Immature natural killer cell (primary cell): ENCODE data around the gene TMEM38A. TPM values are rescaled to one million over a fixed set of nuclear protein-coding genes. Genes with fewer than 3 reads are reported as not detected.

ENCODE experiments used
- DNase-seq, 3 donors: peaks; one replicate each; pipeline ENCODE4 v3.0.0; 2022; ENCODE audit warnings: mixed read lengths in 1 of 3
- H3K27ac Mint-ChIP-seq, 6 donors: one replicate each; pipeline ENCODE4 v1.8.0; 2020; ENCODE audit warnings: mixed read lengths in 6 of 6, mild to moderate bottlenecking in 5 of 6, inconsistent platforms in 4 of 6, moderate library complexity in 3 of 6
- H3K27me3 Mint-ChIP-seq, 3 donors: one replicate each; pipeline ENCODE4 v1.8.0; 2020 to 2021; ENCODE audit warnings: low read depth in 3 of 3, mild to moderate bottlenecking in 3 of 3, mixed read lengths in 3 of 3, moderate library complexity in 3 of 3, inconsistent platforms in 1 of 3
- H3K36me3 Mint-ChIP-seq, 3 donors: one replicate each; pipeline ENCODE4 v1.8.0; 2020; ENCODE audit warnings: mixed read lengths in 3 of 3, inconsistent platforms in 2 of 3, mild to moderate bottlenecking in 2 of 3
- H3K4me1 Mint-ChIP-seq, 2 donors: one replicate each; pipeline ENCODE4 v1.8.0; 2020; ENCODE audit warnings: inconsistent platforms in 2 of 2, mild to moderate bottlenecking in 2 of 2, mixed read lengths in 2 of 2, moderate library complexity in 1 of 2
- H3K4me3 Mint-ChIP-seq, 5 donors: one replicate each; pipeline ENCODE4 v1.8.0; 2020; ENCODE audit warnings: mild to moderate bottlenecking in 5 of 5, mixed read lengths in 5 of 5, inconsistent platforms in 3 of 5, moderate library complexity in 3 of 5
- H3K9me3 Mint-ChIP-seq, 6 donors: one replicate each; pipeline ENCODE4 v1.8.0; 2020; ENCODE audit warnings: mild to moderate bottlenecking in 6 of 6, mixed read lengths in 6 of 6, inconsistent platforms in 4 of 6, moderate library complexity in 3 of 6
- polyA plus RNA-seq, 3 donors: library from polyadenylated mRNA; unstranded; fragments of 300-500 nt; fragmentation: Illumina TruSeq; gene quantifications; one replicate each; pipeline ENCODE4 v1.2.3, GENCODE V29; 2021

TMEM38A gene
- polyA plus RNA-seq, 3 donors from 2014 or later = 0.78 to 3.2 (median 1.5) TPM

DNA sequence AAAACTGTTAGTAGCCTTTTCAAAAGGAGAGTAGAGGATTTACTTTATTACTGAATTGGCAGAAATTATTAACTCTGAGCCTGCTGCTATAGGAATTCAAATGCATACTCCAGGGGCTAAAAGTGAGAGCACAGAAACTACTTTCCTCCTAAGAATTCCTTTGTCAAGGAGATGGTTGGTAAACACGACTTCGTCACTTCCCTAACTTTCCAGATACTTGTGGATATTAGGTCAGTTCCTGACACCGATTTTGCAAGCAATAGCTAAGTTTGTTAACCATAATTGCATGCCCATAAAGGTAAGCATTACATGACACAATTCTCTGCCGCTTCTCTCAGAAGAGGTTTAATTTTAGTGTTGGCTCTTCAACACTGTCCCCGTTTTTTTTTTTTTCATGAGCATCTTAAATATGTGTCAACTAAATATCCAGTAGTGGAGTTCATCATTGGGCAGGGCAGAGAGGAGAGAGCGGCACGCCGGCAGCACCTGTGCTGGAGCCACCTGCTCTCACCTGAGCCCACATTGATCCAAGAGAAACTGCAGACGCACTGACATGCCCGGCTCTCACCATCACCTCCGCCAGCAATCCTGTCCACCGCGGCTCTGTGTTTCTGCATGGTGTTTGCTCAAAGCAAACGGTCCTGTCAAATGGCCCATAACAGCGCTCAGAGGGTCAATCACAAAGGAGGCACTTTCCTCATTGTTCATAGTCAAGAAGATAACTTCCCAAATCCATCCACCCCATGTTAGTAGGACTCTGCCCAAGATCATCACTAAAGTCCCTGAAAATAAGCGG, 35.6 kb upstream of the TMEM38A start:
- Mint-ChIP-seq H3K36me3 (peaks cover 0 to 5% (median 4%) of the 10 kb centered on the region in 3 donors), H3K4me3 (peak overlapping the region in 4 of 5 donors; percentile 8 to 89 (median 14)), H3K27ac (peak overlapping the region in 5 of 6 donors; percentile 17 to 85 (median 58)), H3K9me3 (no peaks in the 10 kb centered on the region), H3K27me3 (peaks cover 5 to 10% (median 5%) of the 10 kb centered on the region in 3 donors), H3K4me1 (peaks cover 55 to 68% of the 10 kb centered on the region in 2 donors)
- no peak for DNase-seq

DNA sequence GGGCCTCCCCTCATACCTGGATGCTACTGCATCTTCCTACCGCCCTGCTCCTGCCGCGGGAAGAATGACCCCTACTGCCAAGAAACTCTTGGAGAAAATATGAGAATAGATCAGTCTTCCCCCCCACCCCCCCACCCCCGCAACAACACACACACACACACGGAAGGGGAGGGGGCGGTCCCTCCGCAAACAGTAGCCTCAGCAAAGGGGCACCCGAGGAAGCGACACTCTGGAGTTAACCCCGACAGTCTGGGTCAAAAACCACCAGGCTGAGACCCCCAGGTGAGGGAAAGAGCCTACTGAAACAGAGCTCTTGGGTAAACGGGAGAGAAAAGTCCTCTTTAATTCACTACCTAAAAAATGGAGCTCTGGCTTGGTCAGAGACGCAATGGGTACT, 34.1 kb upstream of the TMEM38A start:
- DNase-seq = no peak
- H3K9me3 Mint-ChIP-seq = no peaks in the 10 kb centered on the region
- H3K27me3 Mint-ChIP-seq = peaks cover 5 to 7% (median 5%) of the 10 kb centered on the region in 3 donors
- H3K4me3 Mint-ChIP-seq = peak overlapping the region; percentile 88 to 90 (median 88)
- H3K4me1 Mint-ChIP-seq = peaks cover 42 to 54% of the 10 kb centered on the region in 2 donors
- H3K36me3 Mint-ChIP-seq = peaks cover 0 to 5% (median 4%) of the 10 kb centered on the region in 3 donors
- H3K27ac Mint-ChIP-seq = peak overlapping the region; percentile 82 to 93 (median 88)

DNA sequence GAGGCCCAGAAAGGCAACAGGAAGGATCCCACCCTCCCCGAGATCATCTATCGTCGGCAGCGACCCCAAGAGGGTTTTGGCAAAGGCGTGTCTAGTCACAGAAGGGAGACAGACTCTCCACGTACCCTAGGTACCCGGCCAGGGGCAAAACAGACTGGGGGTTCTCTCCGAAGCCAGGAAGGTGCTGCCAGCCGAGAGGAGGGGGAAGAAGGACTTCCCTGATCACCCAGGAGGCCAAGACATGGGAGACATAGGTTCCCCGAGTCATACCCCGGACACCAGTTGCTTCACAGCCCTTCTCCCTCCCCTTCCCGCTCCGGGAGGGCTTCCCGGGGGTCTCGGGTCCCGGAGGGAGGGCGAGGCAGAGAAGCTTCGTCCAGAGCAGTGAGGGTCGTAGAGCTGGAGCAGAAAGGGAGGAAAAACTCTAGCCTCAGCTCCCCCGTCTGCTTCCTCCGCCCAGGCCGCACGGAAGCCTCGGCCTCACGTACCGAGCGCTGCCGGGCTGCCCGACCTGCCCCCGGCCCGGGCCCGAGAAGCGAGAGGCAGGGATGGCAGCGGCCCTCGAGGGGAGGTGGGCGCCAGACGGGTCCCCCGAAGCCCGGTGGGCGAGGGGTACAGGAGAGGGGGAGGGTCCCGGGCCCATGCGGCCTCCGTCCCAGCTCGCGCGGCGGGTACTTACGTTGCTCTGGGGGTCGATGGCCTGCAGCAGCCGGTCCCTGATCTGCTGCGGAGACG, 33.6 kb upstream of the TMEM38A start:
- H3K27me3 Mint-ChIP-seq = peaks cover 5 to 7% (median 5%) of the 10 kb centered on the region in 3 donors
- peaks cover 38 to 48% of the 10 kb centered on the region in 2 donors for H3K4me1 Mint-ChIP-seq

GRCh38 chr19:16627928-16628182, 33.1 kb upstream of the TMEM38A start:
- no peak for DNase-seq
- peaks cover 5 to 7% (median 5%) of the 10 kb centered on the region in 3 donors for H3K27me3 Mint-ChIP-seq
- peaks cover 0 to 8% (median 4%) of the 10 kb centered on the region in 3 donors for H3K36me3 Mint-ChIP-seq
- peak overlapping the region; percentile 43 to 97 (median 95) for H3K4me3 Mint-ChIP-seq
- no peaks in the 10 kb centered on the region for H3K9me3 Mint-ChIP-seq
- H3K4me1 Mint-ChIP-seq = peaks cover 38 to 48% of the 10 kb centered on the region in 2 donors
- H3K27ac Mint-ChIP-seq = peak overlapping the region in 1 of 6 donors; percentile 97

More for the DNA sequence above, 33.6 kb upstream of the TMEM38A start:
- Mint-ChIP-seq H3K9me3 (no peaks in the 10 kb centered on the region), H3K36me3 (peaks cover 0 to 8% (median 4%) of the 10 kb centered on the region in 3 donors), H3K4me3 (peak overlapping the region; percentile 88 to 90 (median 88)), H3K27ac (peak overlapping the region; percentile 82 to 93 (median 88))
- peak in 2 of 3 donors; percentile 7 to 9 for DNase-seq

- peak within 1 kb of the TSS; percentile 91 to 97 (median 96) for H3K27ac Mint-ChIP-seq
- peaks cover 38 to 42% of the 10 kb centered on the region in 2 donors for H3K4me1 Mint-ChIP-seq
- no peaks in the 10 kb centered on the region for H3K9me3 Mint-ChIP-seq
- peak within 1 kb of the TSS; percentile 95 to 98 (median 97) for H3K4me3 Mint-ChIP-seq
- H3K27me3 Mint-ChIP-seq = peaks cover 5 to 7% (median 5%) of the 10 kb centered on the region in 3 donors
- peaks cover 0 to 8% (median 4%) of the 10 kb centered on the region in 3 donors for H3K36me3 Mint-ChIP-seq
- peak; percentile 91 to 93 (median 92) for DNase-seq
Observed at GRCh38 chr19:16628183-16628983, 32.6 kb upstream of the TMEM38A start, which contains the start of gene MED26. Gene MED26 (minus strand): TSS chr19:16628204. CDS start chr19:16627943, 261 bp downstream.

GRCh38 chr19:16628984-16629691, 31.8 kb upstream of the TMEM38A start:
- no peaks in the 10 kb centered on the region for H3K9me3 Mint-ChIP-seq
- peaks cover 5 to 7% (median 5%) of the 10 kb centered on the region in 3 donors for H3K27me3 Mint-ChIP-seq
- H3K4me1 Mint-ChIP-seq = peaks cover 36 to 37% of the 10 kb centered on the region in 2 donors
- peaks cover 0 to 8% (median 4%) of the 10 kb centered on the region in 3 donors for H3K36me3 Mint-ChIP-seq
- H3K27ac Mint-ChIP-seq = peak overlapping the region; percentile 91 to 97 (median 96)
- DNase-seq = no peak
- H3K4me3 Mint-ChIP-seq = peak overlapping the region; percentile 95 to 98 (median 97)

DNA sequence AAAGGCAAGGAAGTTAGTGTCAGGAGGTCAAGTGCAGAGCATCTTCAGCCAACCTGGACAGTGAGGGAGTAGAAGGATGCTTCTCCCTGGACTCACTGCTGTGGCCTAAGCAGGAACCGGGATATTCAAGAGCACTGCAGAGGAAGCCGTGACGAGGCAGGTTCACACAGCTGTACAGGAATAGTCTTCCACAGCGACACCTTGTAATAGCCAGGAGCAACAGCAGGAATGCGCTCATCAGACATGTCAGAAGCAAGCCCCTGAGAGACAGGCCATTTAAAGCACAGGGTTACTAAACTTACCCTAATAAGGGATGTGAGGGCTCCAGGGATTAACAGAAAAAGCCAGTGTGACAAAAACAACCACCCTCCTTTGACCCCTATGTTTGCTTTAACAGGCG, 29.5 kb upstream of the TMEM38A start:
- DNase-seq = no peak
- Mint-ChIP-seq H3K27ac (no peak overlapping the region), H3K4me1 (peaks cover 21 to 25% of the 10 kb centered on the region in 2 donors), H3K4me3 (no peak overlapping the region), H3K36me3 (peaks cover 0 to 6% (median 0%) of the 10 kb centered on the region in 3 donors), H3K27me3 (peaks cover 5 to 7% (median 5%) of the 10 kb centered on the region in 3 donors), H3K9me3 (no peaks in the 10 kb centered on the region)

- peak overlapping the region in 2 of 5 donors; percentile 9 to 53 for H3K4me3 Mint-ChIP-seq
- peaks cover 27 to 49% of the 10 kb centered on the region in 2 donors for H3K4me1 Mint-ChIP-seq
- no peaks in the 10 kb centered on the region for H3K9me3 Mint-ChIP-seq
- H3K36me3 Mint-ChIP-seq = peaks cover 0 to 28% (median 3%) of the 10 kb centered on the region in 3 donors
- H3K27me3 Mint-ChIP-seq = no peaks in the 10 kb centered on the region
- DNase-seq = no peak
- H3K27ac Mint-ChIP-seq = peak overlapping the region; percentile 34 to 59 (median 44)
Observed at GRCh38 chr19:16637535-16637934, 23.4 kb upstream of the TMEM38A start.

- Mint-ChIP-seq H3K4me1 (peaks cover 30 to 58% of the 10 kb centered on the region in 2 donors), H3K27ac (peak overlapping the region in 2 of 6 donors; percentile 6 to 74), H3K9me3 (no peaks in the 10 kb centered on the region), H3K36me3 (peaks cover 4 to 31% (median 6%) of the 10 kb centered on the region in 3 donors), H3K4me3 (peak overlapping the region in 2 of 5 donors; percentile 1 to 7), H3K27me3 (no peaks in the 10 kb centered on the region)
- no peak for DNase-seq
Observed at GRCh38 chr19:16638666-16639065, 22.3 kb upstream of the TMEM38A start.

- peak overlapping the region in 2 of 6 donors; percentile 34 to 50 for H3K27ac Mint-ChIP-seq
- peaks cover 32 to 58% of the 10 kb centered on the region in 2 donors for H3K4me1 Mint-ChIP-seq
- H3K27me3 Mint-ChIP-seq = no peaks in the 10 kb centered on the region
- H3K9me3 Mint-ChIP-seq = no peaks in the 10 kb centered on the region
- H3K4me3 Mint-ChIP-seq = no peak overlapping the region
- H3K36me3 Mint-ChIP-seq = peaks cover 8 to 37% (median 9%) of the 10 kb centered on the region in 3 donors
- no peak for DNase-seq
Observed at GRCh38 chr19:16640951-16641350, 20.0 kb upstream of the TMEM38A start.

- Mint-ChIP-seq H3K4me1 (peaks cover 32 to 52% of the 10 kb centered on the region in 2 donors), H3K27me3 (no peaks in the 10 kb centered on the region), H3K27ac (no peak overlapping the region), H3K4me3 (no peak overlapping the region), H3K9me3 (no peaks in the 10 kb centered on the region), H3K36me3 (peaks cover 8 to 35% (median 9%) of the 10 kb centered on the region in 3 donors)
- no peak for DNase-seq
Observed at GRCh38 chr19:16641695-16642094, 19.2 kb upstream of the TMEM38A start.

- DNase-seq = no peak
- Mint-ChIP-seq H3K4me3 (no peak overlapping the region), H3K27ac (no peak overlapping the region), H3K27me3 (no peaks in the 10 kb centered on the region), H3K36me3 (peaks cover 9 to 25% (median 18%) of the 10 kb centered on the region in 3 donors), H3K4me1 (peaks cover 12 to 28% of the 10 kb centered on the region in 2 donors), H3K9me3 (no peaks in the 10 kb centered on the region)
Observed at GRCh38 chr19:16645140-16645539, 15.8 kb upstream of the TMEM38A start.
